GM18907 (cell line): ENCODE measurements around the gene KLHL3.

Experiments
- ATAC-seq: cut with Tn5 transposase; IDR thresholded peaks from one replicate; pipeline ENCODE4 v1.9.1; 2021; ENCODE audit warnings: mild to moderate bottlenecking, moderate library complexity; ENCODE audit not compliant: unreplicated experiment

The KLHL3 gene

GRCh38 chr5:137747848-137748247 is 12.0 kb upstream of the KLHL3 start:
- no peak for ATAC-seq

DNA sequence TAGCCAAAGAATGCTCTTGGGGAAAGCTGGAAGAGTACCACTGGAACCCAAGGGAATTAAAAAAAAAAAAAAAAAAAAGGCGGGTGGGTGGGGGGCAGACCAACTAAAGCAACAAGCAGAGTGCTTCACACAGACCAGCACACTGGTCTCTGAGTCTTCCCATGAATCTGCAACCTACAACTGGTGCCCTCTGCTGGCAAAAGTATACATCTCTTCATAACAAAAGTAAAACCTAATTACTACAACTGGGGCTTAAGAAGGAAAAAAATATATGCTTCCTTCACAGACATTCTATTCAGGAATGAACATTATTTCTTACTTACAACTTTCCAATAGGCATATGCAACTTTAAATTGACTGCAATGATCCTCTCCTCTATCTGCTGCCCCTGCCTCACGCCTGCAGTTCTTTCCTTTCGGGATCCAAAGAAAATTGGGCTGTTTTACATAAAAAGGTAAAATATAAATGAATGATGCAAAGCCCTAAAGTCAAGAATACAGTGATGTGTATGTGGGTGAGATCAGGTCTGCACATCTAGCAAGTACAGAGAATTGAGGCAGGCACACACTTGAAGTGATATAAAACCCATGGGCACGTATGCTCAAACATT is 7.2 kb upstream of the KLHL3 start:
- ATAC-seq: peak; percentile 55

DNA sequence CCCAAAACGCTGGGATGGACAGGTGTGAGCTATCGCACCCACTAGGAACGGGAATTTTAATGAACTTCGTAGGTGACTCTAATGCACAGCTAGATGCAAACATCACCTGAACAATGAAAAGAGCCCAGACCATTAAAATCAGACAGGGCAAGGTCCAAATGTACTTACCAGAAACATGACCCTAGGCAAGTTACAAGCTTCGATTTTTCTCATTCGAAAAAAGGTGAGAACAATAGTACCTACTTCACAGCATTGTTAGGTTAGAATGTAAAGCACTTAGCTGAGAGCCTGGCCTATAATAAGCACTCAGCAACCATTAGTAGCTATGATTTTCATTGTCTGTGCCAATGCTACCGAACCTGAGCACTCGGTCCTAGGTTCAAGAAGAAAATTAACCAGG is 5.8 kb upstream of the KLHL3 start:
- ATAC-seq: no peak

DNA sequence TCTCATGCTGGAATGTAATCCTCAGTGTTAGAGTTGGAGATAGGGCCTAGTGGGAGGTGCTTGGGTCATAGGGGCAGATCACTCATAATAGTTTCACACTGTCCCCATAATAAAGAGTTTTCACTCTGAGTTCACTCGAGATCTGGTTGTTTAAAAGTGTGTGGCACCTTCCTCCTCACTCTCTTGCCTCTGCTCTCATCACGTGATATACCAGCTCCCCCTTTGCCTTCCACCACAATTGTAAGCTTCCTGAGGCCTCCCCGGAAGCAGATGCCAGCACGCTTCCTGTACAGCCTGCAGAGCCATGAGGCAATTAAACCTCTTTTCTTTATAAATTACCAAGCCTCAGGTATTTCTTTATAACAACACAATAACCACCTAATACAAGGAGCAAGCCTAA is 3.8 kb upstream of the KLHL3 start:
- no peak for ATAC-seq

DNA sequence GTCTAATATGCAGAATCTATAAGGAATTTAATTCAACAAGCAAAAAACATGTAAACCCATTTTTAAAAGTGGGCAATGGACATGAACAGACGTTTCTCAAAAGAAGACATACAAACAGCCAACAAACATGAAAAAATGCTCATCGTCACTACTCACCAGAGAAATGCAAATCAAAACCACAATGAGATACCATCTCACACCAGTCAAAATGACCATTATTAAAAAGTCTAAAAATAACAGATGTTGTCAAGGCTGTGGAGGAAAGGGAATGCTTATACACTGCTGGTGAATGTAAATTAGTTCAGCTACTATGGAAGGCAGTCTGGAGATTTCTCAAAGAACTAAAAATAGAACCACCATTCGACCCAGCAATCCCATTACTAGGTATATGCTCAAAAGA is 3.1 kb upstream of the KLHL3 start:
- ATAC-seq: no peak

DNA sequence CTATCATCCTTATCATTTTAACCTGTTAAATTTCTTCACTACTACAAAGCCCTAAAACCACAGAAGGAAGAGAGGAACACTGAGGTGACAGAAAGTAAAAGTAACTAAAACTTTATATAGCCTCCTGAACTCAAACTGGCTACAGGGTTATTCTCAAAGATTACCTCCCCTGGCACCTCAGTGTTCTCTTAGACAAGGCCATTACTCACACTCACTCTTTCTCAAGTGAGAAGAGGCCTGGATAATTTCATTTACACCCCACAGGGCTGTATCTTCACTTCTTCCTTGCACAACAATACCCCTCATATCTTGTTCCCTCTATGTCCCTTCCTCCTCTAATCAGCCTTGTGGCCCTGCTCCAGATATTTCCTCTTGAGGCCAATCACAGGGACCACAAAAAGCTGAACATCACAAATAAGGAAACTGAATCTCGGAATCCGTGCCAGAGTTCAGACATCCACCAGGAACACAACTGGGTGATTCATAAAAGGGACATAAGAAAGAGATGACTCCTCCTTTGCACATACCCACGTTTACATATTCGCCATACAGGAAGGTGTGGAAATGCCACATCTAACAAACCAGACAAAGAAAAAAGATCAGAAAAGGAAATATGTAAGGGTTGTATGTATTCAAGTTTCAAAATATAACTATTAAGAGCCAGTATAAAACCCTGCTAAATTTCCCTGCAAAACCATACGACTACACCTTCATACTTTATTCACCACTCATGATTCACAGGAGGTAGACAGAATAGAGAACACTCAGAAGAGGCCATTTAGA is 1.7 kb upstream of the KLHL3 start:
- ATAC-seq: no peak

GRCh38 chr5:137736496-137736895 is 607 bp upstream of the KLHL3 start:
- ATAC-seq: no peak

DNA sequence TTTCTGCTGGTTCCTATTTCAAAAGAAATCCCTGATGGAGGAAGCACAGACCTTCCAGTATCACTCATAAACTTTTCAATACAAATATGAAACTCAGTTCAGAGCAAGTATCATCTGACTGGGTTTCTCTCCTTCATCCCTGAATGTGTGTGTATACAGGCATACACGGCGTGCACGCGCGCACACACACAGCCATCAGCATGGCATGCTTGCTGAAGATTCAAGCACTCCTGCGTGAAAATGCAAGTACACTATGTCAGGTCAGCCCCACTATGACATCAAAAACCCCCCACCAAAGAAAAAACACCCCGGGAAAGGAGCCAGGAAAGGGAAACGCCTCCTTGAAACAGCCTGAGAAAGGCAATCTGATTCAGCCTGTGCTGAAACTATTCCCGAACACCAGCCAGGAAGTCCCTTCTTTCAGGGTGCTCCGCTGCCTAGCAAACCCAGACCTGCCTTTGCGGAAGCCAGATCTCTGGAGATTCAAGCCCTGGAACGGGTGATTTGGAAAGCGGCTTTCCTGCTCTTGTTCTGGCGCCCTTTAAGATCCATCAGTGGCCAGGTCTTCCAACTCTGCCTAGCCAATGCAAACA is 831 bp downstream of the KLHL3 start:
- ATAC-seq: peak; percentile 29

DNA sequence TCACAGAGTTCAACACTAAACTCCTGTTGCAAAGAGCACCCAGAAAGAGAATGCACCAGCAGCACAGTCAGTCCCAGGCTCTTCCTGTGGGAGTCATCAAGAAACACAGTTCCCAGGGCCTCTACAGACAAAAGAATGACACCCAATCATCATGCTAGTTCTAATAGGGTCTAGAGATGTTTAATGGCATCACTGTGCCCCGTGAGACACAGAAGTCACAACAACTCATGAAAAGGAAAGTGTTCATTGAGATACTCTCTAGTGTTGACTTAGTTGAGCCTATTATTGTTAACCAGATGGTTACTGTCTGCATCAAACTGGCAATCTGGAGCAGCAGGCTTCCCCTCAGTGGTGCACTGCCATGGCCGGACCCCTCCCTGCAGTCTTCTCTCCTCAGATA is 1.6 kb downstream of the KLHL3 start:
- ATAC-seq: no peak

DNA sequence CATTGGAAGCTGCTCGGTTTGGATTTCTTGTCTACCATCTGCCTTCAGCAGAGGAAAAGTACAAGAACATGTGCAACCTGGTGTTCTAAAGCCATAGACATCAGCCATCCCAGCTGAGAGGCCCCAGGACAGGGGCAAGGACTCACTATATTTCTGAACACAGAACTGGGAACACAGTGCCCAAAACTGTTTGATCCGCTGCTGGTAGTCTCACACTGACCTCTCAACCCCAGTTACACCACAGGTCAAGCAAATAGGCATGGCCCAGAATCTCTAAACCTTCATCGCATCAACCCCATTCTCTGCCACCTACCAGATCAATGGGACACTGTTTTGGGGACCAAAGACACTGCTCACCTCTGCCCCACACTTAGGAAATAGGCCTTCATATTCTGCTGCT is 2.0 kb downstream of the KLHL3 start:
- no peak for ATAC-seq

GRCh38 chr5:137733006-137733405 is 2.9 kb downstream of the KLHL3 start:
- ATAC-seq: no peak

DNA sequence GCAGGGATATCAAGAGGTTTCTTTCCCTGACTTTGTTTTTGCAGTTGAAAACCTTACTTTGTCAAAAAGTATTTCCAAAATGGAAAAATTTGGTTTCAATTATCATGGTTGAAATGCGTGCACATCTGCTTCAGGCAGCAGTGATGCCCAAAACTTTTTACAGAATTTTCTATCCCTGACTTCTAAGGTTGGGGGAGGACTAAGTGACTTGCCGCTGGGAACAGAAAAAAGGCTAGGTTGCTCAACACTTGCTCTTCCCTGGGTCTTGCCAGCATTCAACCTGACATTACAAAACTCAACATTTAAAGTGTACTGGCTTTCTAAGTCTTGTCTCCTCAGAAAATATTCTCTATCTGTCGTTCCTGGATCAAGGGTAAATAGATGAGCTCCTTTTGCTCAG is 4.7 kb downstream of the KLHL3 start:
- no peak for ATAC-seq

- no peak for ATAC-seq
Measured at GRCh38 chr5:137730336-137730735, 5.6 kb downstream of the KLHL3 start.

- ATAC-seq: no peak
Measured at GRCh38 chr5:137728048-137728447, 7.8 kb downstream of the KLHL3 start.

DNA sequence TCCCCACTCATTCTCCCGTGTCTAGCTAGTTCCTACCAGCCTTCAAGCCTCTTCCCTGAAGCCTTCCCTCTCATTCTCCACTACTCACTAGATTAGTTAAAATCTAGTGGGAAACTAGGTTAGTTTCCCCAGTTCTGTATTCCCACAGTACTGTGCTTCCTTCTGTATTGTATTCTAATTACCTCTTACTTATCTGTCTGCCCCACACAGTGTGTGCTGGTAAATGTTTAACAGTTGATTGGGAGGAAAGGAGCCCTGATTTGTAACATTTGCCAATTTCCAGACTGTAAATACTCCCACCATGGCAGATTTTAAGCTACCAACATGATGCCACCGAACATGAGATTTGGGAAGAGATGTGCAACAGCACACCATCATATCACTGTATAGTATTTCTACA is 8.3 kb downstream of the KLHL3 start:
- ATAC-seq: no peak

GRCh38 chr5:137724251-137724650 is 11.6 kb downstream of the KLHL3 start:
- no peak for ATAC-seq

DNA sequence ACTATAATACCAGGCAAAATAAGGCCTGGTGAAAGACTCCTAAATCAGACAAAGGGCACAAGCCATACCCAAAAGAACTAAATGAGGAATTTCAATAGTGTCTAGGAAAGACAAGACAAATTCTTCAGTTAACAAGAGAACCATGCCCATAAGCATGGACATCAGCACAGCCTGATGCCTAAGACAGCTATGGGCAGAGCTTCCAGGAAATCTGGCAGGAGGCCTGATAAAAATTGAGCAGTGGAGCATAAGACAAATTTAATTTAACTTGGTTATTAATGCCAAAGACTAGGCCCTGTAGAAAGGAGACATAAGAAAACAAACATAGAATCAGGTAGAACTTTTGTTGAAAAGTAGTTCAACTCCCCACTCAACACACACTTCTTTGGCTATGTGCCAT is 17.3 kb downstream of the KLHL3 start:
- ATAC-seq: no peak

- ATAC-seq: no peak
Measured at GRCh38 chr5:137716337-137716736, 19.6 kb downstream of the KLHL3 start.

- no peak for ATAC-seq
Measured at GRCh38 chr5:137715456-137715855, 20.4 kb downstream of the KLHL3 start.

DNA sequence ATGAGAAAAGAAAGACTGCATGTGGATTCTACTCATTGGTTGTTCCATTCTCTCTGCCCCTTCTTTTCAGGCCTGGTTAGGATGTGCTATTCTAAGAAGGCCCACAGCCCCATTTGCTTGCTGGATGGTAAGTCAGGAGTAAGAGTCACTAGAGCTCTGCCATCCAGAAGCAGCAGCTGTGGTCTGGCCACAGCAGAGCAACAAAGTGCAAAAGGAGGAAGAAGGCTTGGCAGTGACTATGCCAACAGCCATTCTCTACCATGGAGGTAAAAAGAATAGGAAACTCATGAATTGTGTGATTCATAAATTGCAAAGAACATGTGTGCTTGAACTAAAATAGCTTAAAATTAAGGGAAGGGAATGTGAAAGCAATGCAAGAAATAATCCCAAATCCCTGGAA is 20.9 kb downstream of the KLHL3 start:
- no peak for ATAC-seq

DNA sequence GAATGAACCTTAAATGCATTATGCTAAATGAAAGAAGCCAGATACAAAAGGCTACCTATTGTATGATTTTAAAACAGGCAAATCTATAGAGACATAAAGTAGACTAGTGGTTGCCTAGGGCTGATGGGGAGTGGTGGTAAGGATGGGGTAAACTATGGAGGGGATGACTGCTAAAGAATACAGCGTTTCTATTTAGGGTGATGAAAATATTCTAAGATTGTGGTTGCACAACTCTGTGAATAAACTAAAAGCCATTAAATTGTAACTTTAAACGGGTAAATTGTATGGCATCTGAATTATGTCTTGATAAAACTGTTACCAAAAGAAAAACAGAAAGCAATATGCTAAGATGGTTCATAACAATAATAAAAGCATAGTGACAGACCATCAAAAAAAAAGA is 21.4 kb downstream of the KLHL3 start:
- no peak for ATAC-seq

DNA sequence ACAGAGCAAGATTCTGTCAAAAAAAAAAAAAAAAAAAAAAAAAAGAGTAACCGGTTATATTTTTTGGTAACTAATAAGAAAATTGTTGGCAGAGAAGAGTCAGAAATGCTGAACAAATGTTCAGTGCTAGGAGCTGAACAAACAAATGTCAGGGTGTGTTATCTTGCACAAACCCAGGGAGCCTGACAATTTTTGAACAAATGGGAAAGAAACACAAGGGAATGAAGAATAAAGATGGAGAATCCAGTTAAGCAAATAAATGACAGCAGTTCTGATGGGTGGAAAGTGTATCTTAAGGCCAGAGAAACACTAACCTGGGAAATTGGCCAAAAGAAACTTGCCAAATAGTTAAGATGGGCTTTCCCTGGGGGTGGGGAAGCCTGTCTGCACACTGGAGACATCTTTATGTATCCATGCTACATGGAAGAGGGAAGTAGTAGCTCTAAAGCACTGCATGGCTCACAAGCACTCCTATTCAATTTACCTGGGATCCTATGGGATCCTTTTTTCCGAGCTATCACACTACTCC is 23.7 kb downstream of the KLHL3 start:
- no peak for ATAC-seq
